IMR-90 (cell line): Measurements from ENCODE around the gene ACSBG1.

Source experiments
- CEBPB ChIP-seq: IDR thresholded peaks from 2 replicates; pipeline ENCODE4 v1.6.1; 2012; ENCODE audit warnings: low read depth, low read length, improper control_type of control experiment
- FOS ChIP-seq: fragments of 150-350 bp; IDR thresholded peaks from 2 replicates; pipeline ENCODE4 v1.6.1; 2016; ENCODE audit warnings: low read depth, low read length
- MAFK ChIP-seq: IDR thresholded peaks from 2 replicates; pipeline ENCODE4 v1.6.1; 2012; ENCODE audit warnings: low read depth, low read length, improper control_type of control experiment
- MAZ ChIP-seq: IDR thresholded peaks from 2 replicates; pipeline ENCODE4 v1.6.1; 2012; ENCODE audit warnings: low read depth, mild to moderate bottlenecking, low read length, improper control_type of control experiment, moderate library complexity, borderline replicate concordance
- MXI1 ChIP-seq: IDR thresholded peaks from 2 replicates; pipeline ENCODE4 v1.6.1; 2012; ENCODE audit warnings: low read depth, mild to moderate bottlenecking, low read length, moderate library complexity, borderline replicate concordance
- POLR2A ChIP-seq: IDR thresholded peaks from 2 replicates; pipeline ENCODE4 v1.6.1; 2012; ENCODE audit warnings: mild to moderate bottlenecking, low read depth, low read length
- RAD21 ChIP-seq: IDR thresholded peaks from 2 replicates; pipeline ENCODE4 v1.6.1; 2012; ENCODE audit warnings: low read length, improper control_type of control experiment
- RFX5 ChIP-seq: IDR thresholded peaks from 2 replicates; pipeline ENCODE4 v1.8.0; 2012; ENCODE audit warnings: low read depth, mild to moderate bottlenecking, low read length, moderate library complexity
- SMC3 ChIP-seq: fragments of 150-350 bp; IDR thresholded peaks from 2 replicates; pipeline ENCODE4 v1.6.1; 2016; ENCODE audit warnings: low read depth, mild to moderate bottlenecking, antibody characterized with exemption, low read length, moderate library complexity
- TF ChIP-seq, protein P1 (sequence below): conservative IDR thresholded peaks from 2 replicates; pipeline ENCODE4 v1.5.1; 2012; ENCODE audit warnings: mild to moderate bottlenecking, low read depth, low read length, improper control_type of control experiment
- TF ChIP-seq, protein P2 (sequence below): fragments of 150-350 bp; IDR thresholded peaks from 2 replicates; pipeline ENCODE4 v1.6.1; 2017; ENCODE audit warnings: mild to moderate bottlenecking, antibody characterized with exemption, low read length, low read depth
- TF ChIP-seq, protein P3 (sequence below): fragments of 150-350 bp; IDR thresholded peaks from 2 replicates; pipeline ENCODE4 v1.6.1; 2016; ENCODE audit warnings: low read depth, mild to moderate bottlenecking, low read length, moderate library complexity, borderline replicate concordance

DNA sequence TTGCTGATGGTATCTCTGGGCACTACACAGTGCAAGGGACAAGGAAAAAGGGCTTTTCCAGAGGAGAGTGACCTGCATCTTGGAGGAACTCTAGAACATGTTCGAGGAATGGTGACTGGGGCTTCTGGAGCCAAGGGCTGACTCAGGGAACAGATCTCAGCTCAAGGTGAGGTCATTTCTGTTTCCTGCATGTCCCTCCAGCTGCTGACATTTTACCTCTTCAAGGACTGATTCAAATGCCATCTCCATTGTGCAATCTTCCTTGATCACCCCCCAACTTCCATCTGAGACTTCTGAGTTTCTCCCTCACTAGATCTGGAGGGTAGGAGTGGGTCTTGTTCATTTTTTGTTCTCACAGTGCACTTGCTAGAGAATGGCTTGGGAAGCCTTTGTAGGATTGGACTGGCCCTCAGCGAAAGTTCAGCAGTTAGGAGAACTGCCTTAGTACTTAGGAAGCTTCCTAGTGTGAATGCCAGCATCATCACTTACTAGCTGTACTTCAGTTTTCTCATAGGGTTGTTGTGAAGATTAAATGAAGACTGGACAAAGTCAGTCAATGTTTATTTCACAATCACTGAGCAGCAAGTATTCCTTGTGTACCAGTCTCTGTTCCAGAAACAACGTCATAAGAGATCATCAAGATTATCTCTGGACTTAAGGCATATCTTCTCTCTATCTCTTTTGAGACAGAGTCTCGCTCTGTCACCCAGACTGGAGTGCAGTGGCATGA is 87.8 kb downstream of the ACSBG1 start:
- TF ChIP-seq, protein P1, sequence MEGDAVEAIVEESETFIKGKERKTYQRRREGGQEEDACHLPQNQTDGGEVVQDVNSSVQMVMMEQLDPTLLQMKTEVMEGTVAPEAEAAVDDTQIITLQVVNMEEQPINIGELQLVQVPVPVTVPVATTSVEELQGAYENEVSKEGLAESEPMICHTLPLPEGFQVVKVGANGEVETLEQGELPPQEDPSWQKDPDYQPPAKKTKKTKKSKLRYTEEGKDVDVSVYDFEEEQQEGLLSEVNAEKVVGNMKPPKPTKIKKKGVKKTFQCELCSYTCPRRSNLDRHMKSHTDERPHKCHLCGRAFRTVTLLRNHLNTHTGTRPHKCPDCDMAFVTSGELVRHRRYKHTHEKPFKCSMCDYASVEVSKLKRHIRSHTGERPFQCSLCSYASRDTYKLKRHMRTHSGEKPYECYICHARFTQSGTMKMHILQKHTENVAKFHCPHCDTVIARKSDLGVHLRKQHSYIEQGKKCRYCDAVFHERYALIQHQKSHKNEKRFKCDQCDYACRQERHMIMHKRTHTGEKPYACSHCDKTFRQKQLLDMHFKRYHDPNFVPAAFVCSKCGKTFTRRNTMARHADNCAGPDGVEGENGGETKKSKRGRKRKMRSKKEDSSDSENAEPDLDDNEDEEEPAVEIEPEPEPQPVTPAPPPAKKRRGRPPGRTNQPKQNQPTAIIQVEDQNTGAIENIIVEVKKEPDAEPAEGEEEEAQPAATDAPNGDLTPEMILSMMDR = no peak
- TF ChIP-seq MAZ (no peak), POLR2A (no peak), MAFK (no peak), FOS (no peak), CEBPB (peak; percentile 90), SMC3 (no peak), MXI1 (no peak), RAD21 (no peak), RFX5 (no peak)
- TF ChIP-seq, protein P2, sequence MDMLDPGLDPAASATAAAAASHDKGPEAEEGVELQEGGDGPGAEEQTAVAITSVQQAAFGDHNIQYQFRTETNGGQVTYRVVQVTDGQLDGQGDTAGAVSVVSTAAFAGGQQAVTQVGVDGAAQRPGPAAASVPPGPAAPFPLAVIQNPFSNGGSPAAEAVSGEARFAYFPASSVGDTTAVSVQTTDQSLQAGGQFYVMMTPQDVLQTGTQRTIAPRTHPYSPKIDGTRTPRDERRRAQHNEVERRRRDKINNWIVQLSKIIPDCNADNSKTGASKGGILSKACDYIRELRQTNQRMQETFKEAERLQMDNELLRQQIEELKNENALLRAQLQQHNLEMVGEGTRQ = no peak
- TF ChIP-seq, protein P3, sequence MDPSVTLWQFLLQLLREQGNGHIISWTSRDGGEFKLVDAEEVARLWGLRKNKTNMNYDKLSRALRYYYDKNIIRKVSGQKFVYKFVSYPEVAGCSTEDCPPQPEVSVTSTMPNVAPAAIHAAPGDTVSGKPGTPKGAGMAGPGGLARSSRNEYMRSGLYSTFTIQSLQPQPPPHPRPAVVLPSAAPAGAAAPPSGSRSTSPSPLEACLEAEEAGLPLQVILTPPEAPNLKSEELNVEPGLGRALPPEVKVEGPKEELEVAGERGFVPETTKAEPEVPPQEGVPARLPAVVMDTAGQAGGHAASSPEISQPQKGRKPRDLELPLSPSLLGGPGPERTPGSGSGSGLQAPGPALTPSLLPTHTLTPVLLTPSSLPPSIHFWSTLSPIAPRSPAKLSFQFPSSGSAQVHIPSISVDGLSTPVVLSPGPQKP = no peak
